GM12801 (cell line): Measurements from ENCODE around the gene LCE3A.

Source experiments
- CTCF ChIP-seq: IDR thresholded peaks from one replicate; pipeline ENCODE4 v1.5.1; 2011; ENCODE audit warnings: control low read depth; ENCODE audit not compliant: insufficient read length; ENCODE audit errors: extremely low read depth

The LCE3A gene

GRCh38 chr1:152646656-152647055 is 23.8 kb upstream of the LCE3A start:
- TF ChIP-seq CTCF: no peak

GRCh38 chr1:152645146-152645545 is 22.2 kb upstream of the LCE3A start:
- TF ChIP-seq CTCF: no peak

GRCh38 chr1:152643945-152644344 is 21.0 kb upstream of the LCE3A start:
- TF ChIP-seq CTCF: no peak

GRCh38 chr1:152640351-152640750 is 17.4 kb upstream of the LCE3A start:
- no peak for TF ChIP-seq CTCF

GRCh38 chr1:152630596-152630995 is 7.7 kb upstream of the LCE3A start:
- no peak for TF ChIP-seq CTCF

- TF ChIP-seq CTCF: no peak
These were observed 3.8 kb upstream of the LCE3A start for GRCh38 chr1:152626744-152627143.

- TF ChIP-seq CTCF: no peak
These were observed 421 bp upstream of the LCE3A start for GRCh38 chr1:152623203-152623844.
